Activated CD4-positive, alpha-beta T cell treated with anti-CD3 and anti-CD28 coated beads, Interleukin-2, amount 10 ng/mL, durations not matched to agents 24 days and 14 days (primary cell): ENCODE measurements around the gene FAM180A. TPM values are rescaled to one million over a fixed set of nuclear protein-coding genes. Genes with fewer than 3 reads are reported as not detected.
"Not testable (repeated sequence)": the region's sequence is repeated elsewhere in the genome, so short reads cannot be mapped to it uniquely, and the experiment has no call there.

Experiments used
- DNase-seq: peaks from one replicate; pipeline ENCODE4 v3.0.0; 2022
- H3K27ac Mint-ChIP-seq: one replicate; pipeline ENCODE4 v1.8.0; 2022; ENCODE audit warnings: mild to moderate bottlenecking, mixed read lengths
- H3K27me3 Mint-ChIP-seq: one replicate; pipeline ENCODE4 v1.8.0; 2022; ENCODE audit warnings: mixed read lengths
- H3K36me3 Mint-ChIP-seq: one replicate; pipeline ENCODE4 v1.8.0; 2022; ENCODE audit warnings: low read depth, mild to moderate bottlenecking, mixed read lengths
- H3K4me1 Mint-ChIP-seq: one replicate; pipeline ENCODE4 v1.8.0; 2021; ENCODE audit warnings: mixed read lengths
- H3K4me3 Mint-ChIP-seq: one replicate; pipeline ENCODE4 v1.8.0; 2022; ENCODE audit warnings: mild to moderate bottlenecking, moderate library complexity, mixed read lengths
- H3K9me3 Mint-ChIP-seq: one replicate; pipeline ENCODE4 v1.8.0; 2021; ENCODE audit warnings: mixed read lengths
- intact Hi-C: fragments of 100-400 bp; cut with micrococcal nuclease; formaldehyde crosslinking; loops from one replicate; pipeline ENCODE4 v1.15.1; 2023
- total RNA-seq: library from RNA; stranded (reverse); gene quantifications from 2 replicates; pipeline ENCODE4 v1.2.3, GENCODE V29; 2022

Gene FAM180A
- total RNA-seq, 1 donor from 2014 or later: not detected

DNA sequence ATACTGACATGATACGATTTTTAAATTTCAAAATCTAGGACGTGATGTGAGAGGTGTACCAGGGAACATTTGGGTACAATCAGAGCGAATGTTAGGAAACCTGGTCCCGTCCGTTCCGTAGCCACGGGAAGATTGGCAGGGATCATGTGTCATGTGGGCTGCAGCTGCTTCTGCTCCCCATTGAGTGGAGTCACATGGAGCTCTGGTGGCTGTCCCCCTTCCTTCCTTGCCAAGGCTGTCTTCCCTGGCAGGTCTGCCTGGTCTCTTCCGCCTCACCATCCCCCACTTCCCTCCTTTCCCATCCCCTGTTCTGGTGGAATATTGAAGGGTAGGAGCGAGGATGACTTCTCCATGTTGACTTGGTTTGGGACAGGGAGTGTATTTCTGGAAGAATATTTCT, 33.8 kb upstream of the FAM180A start:
- DNase-seq: no peak
- H3K36me3 Mint-ChIP-seq: no peaks in the 10 kb centered on the region
- no peaks in the 10 kb centered on the region for H3K4me1 Mint-ChIP-seq
- H3K27me3 Mint-ChIP-seq: peaks cover 16% of the 10 kb centered on the region
- no peak overlapping the region for H3K27ac Mint-ChIP-seq
- no peak overlapping the region for H3K4me3 Mint-ChIP-seq
- intact Hi-C loops: no loop called here
- H3K9me3 Mint-ChIP-seq: peaks cover 3% of the 10 kb centered on the region

GRCh38 chr7:135777626-135778398, 29.2 kb upstream of the FAM180A start:
- H3K36me3 Mint-ChIP-seq: no peaks in the 10 kb centered on the region
- intact Hi-C loops: no loop called here
- H3K27me3 Mint-ChIP-seq: peaks cover 11% of the 10 kb centered on the region
- no peak overlapping the region for H3K4me3 Mint-ChIP-seq
- no peaks in the 10 kb centered on the region for H3K4me1 Mint-ChIP-seq
- no peak for DNase-seq
- no peak overlapping the region for H3K27ac Mint-ChIP-seq
- H3K9me3 Mint-ChIP-seq: peaks cover 3% of the 10 kb centered on the region

GRCh38 chr7:135775915-135776314, 27.3 kb upstream of the FAM180A start:
- H3K4me3 Mint-ChIP-seq, H3K4me1 Mint-ChIP-seq, DNase-seq, H3K27ac Mint-ChIP-seq, H3K9me3 Mint-ChIP-seq, intact Hi-C loops, H3K36me3 Mint-ChIP-seq: not testable (repeated sequence)
- peaks cover 11% of the 10 kb centered on the region for H3K27me3 Mint-ChIP-seq

- no peak overlapping the region for H3K4me3 Mint-ChIP-seq
- intact Hi-C loops: no loop called here
- no peaks in the 10 kb centered on the region for H3K36me3 Mint-ChIP-seq
- H3K9me3 Mint-ChIP-seq: peaks cover 3% of the 10 kb centered on the region
- H3K27me3 Mint-ChIP-seq: peaks cover 10% of the 10 kb centered on the region
- no peak for DNase-seq
- no peaks in the 10 kb centered on the region for H3K4me1 Mint-ChIP-seq
- H3K27ac Mint-ChIP-seq: no peak overlapping the region
Measured at GRCh38 chr7:135775230-135775629, 26.6 kb upstream of the FAM180A start.

- Mint-ChIP-seq H3K27ac (no peak overlapping the region), H3K4me3 (no peak overlapping the region), H3K9me3 (peaks cover 3% of the 10 kb centered on the region), H3K27me3 (peaks cover 10% of the 10 kb centered on the region), H3K36me3 (no peaks in the 10 kb centered on the region), H3K4me1 (no peaks in the 10 kb centered on the region)
- intact Hi-C loops: no loop called here
- DNase-seq: no peak
Measured at GRCh38 chr7:135774284-135774683, 25.7 kb upstream of the FAM180A start.

- H3K4me3 Mint-ChIP-seq: no peak overlapping the region
- H3K36me3 Mint-ChIP-seq: no peaks in the 10 kb centered on the region
- intact Hi-C loops: no loop called here
- H3K27ac Mint-ChIP-seq: no peak overlapping the region
- H3K4me1 Mint-ChIP-seq: no peaks in the 10 kb centered on the region
- DNase-seq: no peak
- peaks cover 3% of the 10 kb centered on the region for H3K9me3 Mint-ChIP-seq
- peaks cover 6% of the 10 kb centered on the region for H3K27me3 Mint-ChIP-seq
Measured at GRCh38 chr7:135773464-135773863, 24.9 kb upstream of the FAM180A start.

DNA sequence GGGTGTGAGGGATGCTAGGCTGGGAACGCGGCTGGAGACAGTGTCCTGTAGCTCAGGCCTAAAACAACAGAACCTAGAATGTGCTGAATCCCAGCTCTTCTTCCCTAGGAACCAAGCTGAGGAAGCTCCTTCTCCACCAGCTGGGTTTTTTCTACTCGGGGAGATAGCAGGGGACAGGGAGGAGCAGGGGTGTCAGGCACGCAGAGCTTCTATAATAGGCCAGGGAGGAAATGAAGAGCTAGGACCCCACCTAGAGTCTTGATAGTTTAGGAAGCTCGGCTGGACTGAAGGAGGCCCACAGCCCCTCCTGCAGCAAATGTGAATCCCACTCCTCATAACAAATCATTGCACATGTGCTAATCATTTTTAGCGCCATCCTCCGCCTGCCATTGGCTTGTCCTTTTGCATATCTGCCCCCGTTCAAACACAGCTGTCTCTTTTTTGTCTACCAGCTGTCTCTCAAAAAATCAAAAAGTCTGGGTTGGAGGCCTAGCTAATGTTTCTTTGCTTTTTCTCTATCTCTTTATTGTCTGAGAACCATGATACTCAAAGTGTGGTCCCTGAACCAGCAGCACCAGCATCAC, 24.1 kb upstream of the FAM180A start:
- Mint-ChIP-seq H3K27me3 (no peaks in the 10 kb centered on the region), H3K4me3 (no peak overlapping the region), H3K36me3 (no peaks in the 10 kb centered on the region), H3K4me1 (no peaks in the 10 kb centered on the region), H3K27ac (no peak overlapping the region), H3K9me3 (no peaks in the 10 kb centered on the region)
- DNase-seq: no peak
- intact Hi-C loops: no loop called here

- no peaks in the 10 kb centered on the region for H3K27me3 Mint-ChIP-seq
Measured at GRCh38 chr7:135771961-135772638, 23.5 kb upstream of the FAM180A start.

DNA sequence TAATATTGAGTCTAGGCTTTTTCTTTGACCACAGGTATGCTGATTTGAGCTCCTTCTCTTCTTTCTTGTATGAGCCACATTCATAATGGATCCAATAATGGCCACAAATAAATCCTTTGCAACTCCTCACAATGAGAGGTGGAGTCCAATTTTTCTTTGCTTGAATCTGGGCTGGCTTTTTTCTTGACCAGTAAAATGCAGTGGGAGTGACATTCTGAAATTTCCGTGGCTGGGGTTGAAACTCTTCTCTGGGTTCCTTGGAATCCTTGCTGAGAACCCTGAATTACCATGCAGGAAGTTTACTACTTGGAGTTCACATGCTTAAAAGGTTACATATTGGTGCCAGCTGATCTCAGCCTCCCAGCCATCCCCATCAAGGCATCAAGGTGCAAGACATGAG, 22.4 kb upstream of the FAM180A start:
- intact Hi-C loops: no loop called here
- Mint-ChIP-seq H3K4me3 (no peak overlapping the region), H3K9me3 (no peaks in the 10 kb centered on the region), H3K36me3 (no peaks in the 10 kb centered on the region), H3K27ac (no peak overlapping the region), H3K27me3 (no peaks in the 10 kb centered on the region), H3K4me1 (no peaks in the 10 kb centered on the region)
- DNase-seq: no peak

More at GRCh38 chr7:135771961-135772638, 23.5 kb upstream of the FAM180A start:
- H3K4me3 Mint-ChIP-seq: no peak overlapping the region
- no peaks in the 10 kb centered on the region for H3K9me3 Mint-ChIP-seq
- no peaks in the 10 kb centered on the region for H3K36me3 Mint-ChIP-seq
- intact Hi-C loops: no loop called here
- H3K4me1 Mint-ChIP-seq: no peaks in the 10 kb centered on the region
- H3K27ac Mint-ChIP-seq: no peak overlapping the region
- no peak for DNase-seq

DNA sequence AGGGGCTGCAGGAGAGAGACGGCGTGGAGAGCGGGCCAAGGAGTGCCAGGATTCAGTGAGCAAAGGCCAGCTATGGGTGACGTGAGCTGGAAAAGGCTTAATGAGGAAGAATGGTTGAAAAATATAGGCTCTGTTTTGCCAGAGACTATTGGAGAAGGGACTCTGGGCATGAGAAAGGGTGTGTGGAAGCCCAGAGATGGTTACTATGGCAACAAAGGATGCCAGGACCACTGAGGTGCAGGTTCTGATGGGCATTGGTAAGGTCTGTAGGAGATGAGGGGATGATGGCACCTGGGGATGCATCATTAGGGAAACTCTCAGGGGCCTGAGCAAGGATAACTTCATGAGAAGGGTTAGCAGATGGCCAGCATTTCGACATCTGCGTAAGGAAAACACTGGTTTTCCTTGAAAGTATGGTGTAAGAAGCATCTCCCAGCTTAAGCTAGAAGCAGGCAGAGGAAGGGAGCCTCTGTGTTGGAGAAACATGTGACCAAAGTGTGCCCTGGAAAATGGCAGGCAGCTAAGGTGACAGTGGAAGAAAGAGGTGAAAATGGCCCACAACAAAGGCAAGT, 21.6 kb upstream of the FAM180A start:
- Mint-ChIP-seq H3K27ac (no peak overlapping the region), H3K4me1 (no peaks in the 10 kb centered on the region), H3K9me3 (no peaks in the 10 kb centered on the region), H3K27me3 (no peaks in the 10 kb centered on the region), H3K36me3 (no peaks in the 10 kb centered on the region), H3K4me3 (no peak overlapping the region)
- no peak for DNase-seq
- intact Hi-C loops: no loop called here

DNA sequence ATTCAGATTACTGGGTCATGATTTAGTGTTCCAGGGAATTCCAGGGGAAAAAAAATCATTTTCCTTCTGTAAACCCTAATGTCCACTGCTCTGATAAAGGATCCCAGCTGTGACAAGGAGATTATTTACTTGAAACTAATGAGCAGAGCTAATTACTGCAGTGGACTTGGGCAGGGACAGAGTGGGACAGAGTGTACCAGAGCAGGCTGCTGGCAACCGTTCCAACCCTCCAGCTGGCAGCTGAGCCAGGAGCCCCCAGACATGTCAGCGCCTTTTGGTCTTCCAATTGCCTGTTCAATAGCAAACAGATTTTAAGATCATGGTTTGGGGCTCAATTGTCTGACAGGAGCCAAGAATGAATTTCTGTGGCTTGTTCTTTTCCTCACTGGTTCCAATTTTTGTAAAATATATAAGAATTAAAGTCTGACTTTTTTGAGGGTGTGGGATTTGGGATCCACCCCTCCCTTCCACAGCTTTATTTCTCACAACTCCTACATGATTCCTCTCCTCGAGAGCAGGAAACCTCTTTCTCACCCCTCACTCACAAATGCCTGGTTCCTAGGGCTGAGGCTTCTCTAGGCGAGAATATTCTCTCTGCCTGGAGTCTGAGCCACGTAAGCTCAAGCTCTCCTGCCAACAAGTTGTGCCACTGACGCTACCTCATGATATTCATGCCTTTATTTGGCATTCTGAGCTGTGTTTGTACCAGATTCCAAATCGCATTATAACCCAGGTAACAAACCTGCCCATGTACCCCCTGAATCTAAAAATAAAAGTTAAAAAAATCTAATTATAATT, 20.6 kb upstream of the FAM180A start:
- no peaks in the 10 kb centered on the region for H3K9me3 Mint-ChIP-seq
- H3K27ac Mint-ChIP-seq: no peak overlapping the region
- no peaks in the 10 kb centered on the region for H3K4me1 Mint-ChIP-seq
- H3K27me3 Mint-ChIP-seq: peaks cover 2% of the 10 kb centered on the region
- no peak overlapping the region for H3K4me3 Mint-ChIP-seq
- intact Hi-C loops: no loop called here
- no peak for DNase-seq
- no peaks in the 10 kb centered on the region for H3K36me3 Mint-ChIP-seq

- no peak for DNase-seq
- Mint-ChIP-seq H3K9me3 (no peaks in the 10 kb centered on the region), H3K4me3 (no peak overlapping the region), H3K36me3 (no peaks in the 10 kb centered on the region), H3K27ac (no peak overlapping the region), H3K27me3 (peaks cover 2% of the 10 kb centered on the region), H3K4me1 (no peaks in the 10 kb centered on the region)
- intact Hi-C loops: no loop called here
Measured at GRCh38 chr7:135768467-135768866, 19.9 kb upstream of the FAM180A start.

DNA sequence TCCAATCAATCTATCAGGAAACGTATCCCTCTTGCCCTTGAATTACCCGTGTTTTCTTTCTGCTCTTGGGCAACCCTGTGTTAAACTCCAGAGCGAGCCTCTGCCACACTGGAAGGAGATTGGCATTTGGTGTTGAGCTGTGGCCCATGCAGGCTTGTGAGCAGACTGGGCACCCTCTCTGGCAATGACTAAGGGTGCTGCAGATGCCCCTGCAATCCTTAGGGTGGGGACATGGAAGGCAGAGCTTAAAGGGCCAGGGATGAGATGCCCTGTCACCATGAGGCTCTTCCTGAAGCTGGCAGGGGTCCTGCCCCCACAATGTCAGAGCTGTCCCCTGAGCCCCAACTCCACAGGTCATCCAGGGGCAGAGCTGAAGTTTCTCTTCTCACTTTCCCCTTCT, 19.5 kb upstream of the FAM180A start:
- intact Hi-C loops: no loop called here
- DNase-seq: no peak
- no peaks in the 10 kb centered on the region for H3K9me3 Mint-ChIP-seq
- H3K27ac Mint-ChIP-seq: no peak overlapping the region
- no peak overlapping the region for H3K4me3 Mint-ChIP-seq
- H3K4me1 Mint-ChIP-seq: no peaks in the 10 kb centered on the region
- peaks cover 2% of the 10 kb centered on the region for H3K27me3 Mint-ChIP-seq
- no peaks in the 10 kb centered on the region for H3K36me3 Mint-ChIP-seq
